Ishikawa (cell line): Measurements from ENCODE around the gene GSTO2.

Experiments
- CEBPB ChIP-seq: IDR thresholded peaks from 2 replicates; pipeline ENCODE4 v1.6.1; 2012
- CREB1 ChIP-seq: IDR thresholded peaks from 2 replicates; pipeline ENCODE4 v1.6.1; 2012; ENCODE audit warnings: low read depth
- NFIC ChIP-seq: IDR thresholded peaks from 2 replicates; pipeline ENCODE4 v1.6.1; 2012
- TF ChIP-seq, protein P1 (sequence below): IDR thresholded peaks from 2 replicates; pipeline ENCODE4 v1.6.1; 2012; ENCODE audit warnings: low read depth, mild to moderate bottlenecking

GRCh38 chr10:104327745-104328645 is 59.0 kb downstream of the GSTO2 start:
- no peak for TF ChIP-seq CREB1
- no peak for TF ChIP-seq CEBPB
- TF ChIP-seq, protein P1, sequence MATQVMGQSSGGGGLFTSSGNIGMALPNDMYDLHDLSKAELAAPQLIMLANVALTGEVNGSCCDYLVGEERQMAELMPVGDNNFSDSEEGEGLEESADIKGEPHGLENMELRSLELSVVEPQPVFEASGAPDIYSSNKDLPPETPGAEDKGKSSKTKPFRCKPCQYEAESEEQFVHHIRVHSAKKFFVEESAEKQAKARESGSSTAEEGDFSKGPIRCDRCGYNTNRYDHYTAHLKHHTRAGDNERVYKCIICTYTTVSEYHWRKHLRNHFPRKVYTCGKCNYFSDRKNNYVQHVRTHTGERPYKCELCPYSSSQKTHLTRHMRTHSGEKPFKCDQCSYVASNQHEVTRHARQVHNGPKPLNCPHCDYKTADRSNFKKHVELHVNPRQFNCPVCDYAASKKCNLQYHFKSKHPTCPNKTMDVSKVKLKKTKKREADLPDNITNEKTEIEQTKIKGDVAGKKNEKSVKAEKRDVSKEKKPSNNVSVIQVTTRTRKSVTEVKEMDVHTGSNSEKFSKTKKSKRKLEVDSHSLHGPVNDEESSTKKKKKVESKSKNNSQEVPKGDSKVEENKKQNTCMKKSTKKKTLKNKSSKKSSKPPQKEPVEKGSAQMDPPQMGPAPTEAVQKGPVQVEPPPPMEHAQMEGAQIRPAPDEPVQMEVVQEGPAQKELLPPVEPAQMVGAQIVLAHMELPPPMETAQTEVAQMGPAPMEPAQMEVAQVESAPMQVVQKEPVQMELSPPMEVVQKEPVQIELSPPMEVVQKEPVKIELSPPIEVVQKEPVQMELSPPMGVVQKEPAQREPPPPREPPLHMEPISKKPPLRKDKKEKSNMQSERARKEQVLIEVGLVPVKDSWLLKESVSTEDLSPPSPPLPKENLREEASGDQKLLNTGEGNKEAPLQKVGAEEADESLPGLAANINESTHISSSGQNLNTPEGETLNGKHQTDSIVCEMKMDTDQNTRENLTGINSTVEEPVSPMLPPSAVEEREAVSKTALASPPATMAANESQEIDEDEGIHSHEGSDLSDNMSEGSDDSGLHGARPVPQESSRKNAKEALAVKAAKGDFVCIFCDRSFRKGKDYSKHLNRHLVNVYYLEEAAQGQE, result no peak
- no peak for TF ChIP-seq NFIC
